GM13977 (cell line): ENCODE measurements around the gene CACNA1G.

Source experiments
- DNase-seq: peaks from one replicate; pipeline ENCODE4 v3.0.0; 2012; ENCODE audit warnings: low spot score
- CTCF ChIP-seq: IDR thresholded peaks from 2 replicates; pipeline ENCODE4 v1.5.1; 2012; ENCODE audit warnings: mild to moderate bottlenecking, control low read depth; ENCODE audit not compliant: insufficient read depth; ENCODE audit errors: extremely low read depth, missing control alignments
- in situ Hi-C: fragments of 300-500 bp; cut with MboI; formaldehyde crosslinking; loops from one replicate; pipeline ENCODE4 v1.12.0; 2022; ENCODE audit warnings: low sequenced_read_pairs, low pct_unique_long_range_greater_than_20kb, mixed read lengths, inconsistent platforms; ENCODE audit not compliant: unreplicated experiment

CACNA1G gene

GRCh38 chr17:50649042-50649908 lies 88.8 kb downstream of the CACNA1G start:
- TF ChIP-seq CTCF, result no peak
- in situ Hi-C loops, result loop anchor here (10.0 kb wide), 1 partner anchor 164 kb away; no protein-coding TSS in a partner anchor
- no peak for DNase-seq

GRCh38 chr17:50651661-50652060 lies 91.1 kb downstream of the CACNA1G start:
- in situ Hi-C loops, result no loop called here
- TF ChIP-seq CTCF, result no peak
- no peak for DNase-seq

- DNase-seq, result no peak
- no peak for TF ChIP-seq CTCF
- in situ Hi-C loops, result no loop called here
Measured at GRCh38 chr17:50653738-50654137, 93.2 kb downstream of the CACNA1G start.

- in situ Hi-C loops, result no loop called here
- no peak for DNase-seq
- TF ChIP-seq CTCF, result no peak
Measured at GRCh38 chr17:50656509-50656908, 96.0 kb downstream of the CACNA1G start.

GRCh38 chr17:50657054-50657453 lies 96.5 kb downstream of the CACNA1G start:
- in situ Hi-C loops, result no loop called here
- no peak for TF ChIP-seq CTCF
- DNase-seq, result no peak

DNA sequence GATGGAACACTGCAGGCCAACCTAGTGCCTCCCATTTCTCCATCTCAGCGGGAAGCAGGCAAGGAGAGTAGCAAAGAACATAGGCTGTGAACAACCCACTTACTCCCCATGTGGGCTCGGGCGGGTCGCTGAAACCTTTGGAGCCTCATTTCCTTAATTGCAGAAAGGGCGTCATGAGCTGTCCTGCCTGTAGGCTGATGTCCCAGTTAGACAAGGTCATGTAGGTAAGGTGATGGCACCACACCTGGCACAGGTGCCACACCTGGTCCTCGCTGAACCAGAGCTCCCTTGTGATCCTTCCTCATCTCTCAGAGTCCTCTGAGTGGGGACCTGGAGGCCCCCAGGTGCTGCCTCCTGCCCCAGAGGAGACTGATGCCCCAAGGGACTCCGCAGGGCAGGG lies 97.1 kb downstream of the CACNA1G start:
- no peak for TF ChIP-seq CTCF
- DNase-seq, result no peak

GRCh38 chr17:50658616-50659015 lies 98.1 kb downstream of the CACNA1G start:
- in situ Hi-C loops, result no loop called here
- no peak for TF ChIP-seq CTCF
- DNase-seq, result no peak

More for the DNA sequence above, 97.1 kb downstream of the CACNA1G start:
- in situ Hi-C loops, result no loop called here
